Esophagus (tissue), 2 donors: ENCODE measurements around the gene POLE. TPM values are rescaled to one million over a fixed set of nuclear protein-coding genes. Genes with fewer than 3 reads are reported as not detected.

Experiments used
- H3K27ac ChIP-seq, 2 donors: one replicate each; pipeline ENCODE4 v1.5.1; 2013; ENCODE audit warnings: low read depth in 2 of 2, mild to moderate bottlenecking in 2 of 2, inconsistent platforms in 1 of 2, low read length in 1 of 2, moderate library complexity in 1 of 2
- H3K27me3 ChIP-seq, 2 donors: one replicate each; pipeline ENCODE4 v1.6.1; 2013; ENCODE audit warnings: low read length in 2 of 2, control low read depth in 1 of 2, mild to moderate bottlenecking in 1 of 2; ENCODE audit not compliant: insufficient read depth in 2 of 2, control insufficient read depth in 1 of 2
- H3K36me3 ChIP-seq, 2 donors: one replicate each; pipeline ENCODE4 v1.6.1; 2013; ENCODE audit warnings: low read length in 1 of 2; ENCODE audit not compliant: control insufficient read depth in 2 of 2, insufficient read depth in 2 of 2
- H3K4me1 ChIP-seq, 2 donors: one replicate each; pipeline ENCODE4 v1.6.1; 2013; ENCODE audit warnings: low read length in 1 of 2; ENCODE audit not compliant: control insufficient read depth in 2 of 2, insufficient read depth in 2 of 2
- H3K4me3 ChIP-seq, 2 donors: one replicate each; pipeline ENCODE4 v1.5.1; 2013; ENCODE audit warnings: low read length in 2 of 2, mild to moderate bottlenecking in 2 of 2, low read depth in 1 of 2, moderate library complexity in 1 of 2
- H3K9me3 ChIP-seq, 2 donors: one replicate each; pipeline ENCODE4 v1.6.1; 2013; ENCODE audit warnings: mild to moderate bottlenecking in 2 of 2, low read depth in 1 of 2, low read length in 1 of 2, moderate library complexity in 1 of 2; ENCODE audit not compliant: control insufficient read depth in 2 of 2, insufficient read depth in 1 of 2
- WGBS, 2 donors: extraction: QIAGEN DNeasy Blood & Tissue Kit; methylation state at CpG; one replicate each; pipeline ENCODE4 v1.1.7; 2013; 5-methylcytosine and 5-hydroxymethylcytosine counted together
- polyA plus RNA-seq, 2 donors: library from polyadenylated mRNA; stranded (reverse); fragments of 200-250 nt; gene quantifications; one replicate each; pipeline ENCODE4 v1.2.3, GENCODE V29; 2013
- donor health status: healthy with polysubstance abuse.
- donor health status: Bipolar disorder and iron deficiency.

The POLE gene
- polyA plus RNA-seq, 2 donors: 16.7 to 41.2 TPM

DNA sequence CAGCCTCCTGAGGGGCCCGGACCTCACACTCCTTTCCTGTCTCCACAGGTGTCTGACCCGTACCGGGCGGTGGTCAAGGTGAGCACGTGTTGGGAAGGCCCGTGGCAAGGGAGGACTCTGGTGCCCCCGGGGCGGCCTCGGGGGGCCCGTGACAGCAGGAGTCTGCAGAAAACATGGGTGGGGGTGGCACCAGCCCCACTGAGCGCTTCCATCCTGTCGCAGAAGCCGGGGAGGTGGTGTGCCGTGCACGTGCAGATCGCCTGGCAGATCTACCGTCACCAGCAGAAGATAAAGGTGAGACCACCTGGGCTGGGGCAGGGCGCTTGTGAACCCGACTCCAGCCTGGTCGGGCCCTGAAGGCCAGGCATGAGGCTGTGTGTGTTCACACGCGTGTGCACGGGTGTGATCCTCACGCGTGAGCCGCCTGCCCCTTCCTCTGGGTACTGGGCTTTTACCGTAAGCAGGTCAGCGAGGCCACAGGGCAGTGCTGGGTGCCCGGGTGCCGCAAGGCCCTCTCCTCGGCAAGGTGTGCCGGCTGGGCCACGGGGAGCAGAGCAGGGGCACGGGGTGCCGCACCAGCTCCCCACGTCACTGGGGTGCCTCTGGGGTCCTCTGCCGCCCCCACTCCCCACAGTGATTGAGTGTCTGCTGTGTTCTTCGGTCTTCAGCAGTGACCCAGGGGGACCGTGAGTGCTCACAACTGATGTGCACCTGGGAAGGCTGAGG lies 112.7 kb downstream of the POLE start:
- peaks cover 0 to 3% of the 10 kb centered on the region in 2 donors for H3K4me1 ChIP-seq
- no peaks in the 10 kb centered on the region for H3K9me3 ChIP-seq
- 95 to 97% methylated on average over 39 of the region's 39 CpGs for WGBS, 2 donors
- H3K27me3 ChIP-seq: no peaks in the 10 kb centered on the region
- H3K36me3 ChIP-seq: peaks cover 5 to 57% of the 10 kb centered on the region in 2 donors
- H3K4me3 ChIP-seq: no peak overlapping the region
- no peak overlapping the region for H3K27ac ChIP-seq

Other genes starting within 250 kb of the POLE start
- 10 to 100 TPM; 15.6 to 17.9 TPM for gene FBRSL1, start 197.2 kb downstream of the POLE start, polyA plus RNA-seq
- under 1 TPM in 1 of 2 donors, not detected in 1; 0.22 TPM for gene LRCOL1, start 76.8 kb downstream of the POLE start, polyA plus RNA-seq
- gene P2RX2, start 68.6 kb downstream of the POLE start, polyA plus RNA-seq: 1 to 10 TPM; 1.4 to 2.2 TPM
- gene PXMP2, start 245 bp upstream of the POLE start, polyA plus RNA-seq: 10 to 100 TPM in 1 of 2 donors, 1 to 10 TPM in 1; 5.1 to 15.7 TPM
- gene PGAM5, start 23.5 kb upstream of the POLE start, polyA plus RNA-seq: 10 to 100 TPM; 19.1 to 20.5 TPM
- 10 to 100 TPM; 36.5 to 41.0 TPM for gene ANKLE2, start 74.5 kb upstream of the POLE start, polyA plus RNA-seq
- 10 to 100 TPM; 10.6 to 18.1 TPM for gene GOLGA3, start 141.5 kb upstream of the POLE start, polyA plus RNA-seq
- 10 to 100 TPM; 20.4 to 30.2 TPM for gene CHFR, start 200.3 kb upstream of the POLE start, polyA plus RNA-seq